HepG2 (cell line): ENCODE data around the gene BLOC1S4. TPM values are rescaled to one million over a fixed set of nuclear protein-coding genes. Genes with fewer than 3 reads are reported as not detected.

Source experiments
- PPARG ChIP-seq: conservative IDR thresholded peaks from 2 replicates; pipeline ENCODE4 v1.6.1; 2016; ENCODE audit warnings: missing biosample characterization, missing genetic modification reagents
- SP4 ChIP-seq: sonication (generic); formaldehyde crosslinking; IDR thresholded peaks from 2 replicates; pipeline ENCODE4 v1.8.1; 2023; ENCODE audit warnings: mild to moderate bottlenecking, missing genetic modification reagents
- SPEN ChIP-seq: sonication (generic); formaldehyde crosslinking; IDR thresholded peaks from 2 replicates; pipeline ENCODE4 v1.5.1; 2020; ENCODE audit warnings: low read depth, mild to moderate bottlenecking, missing genetic modification reagents
- TBL1XR1 ChIP-seq: fragments of 150-350 bp; IDR thresholded peaks from 2 replicates; pipeline ENCODE4 v1.6.1; 2014; ENCODE audit warnings: borderline replicate concordance, low read length; ENCODE audit not compliant: partially characterized antibody
- ZFX ChIP-seq: sonication (generic); formaldehyde crosslinking; IDR thresholded peaks from 2 replicates; pipeline ENCODE4 v1.4.0; 2020; ENCODE audit warnings: mild to moderate bottlenecking, low read depth, missing genetic modification reagents, moderate library complexity
- ZNF280D ChIP-seq: sonication (generic); formaldehyde crosslinking; IDR thresholded peaks from 2 replicates; pipeline ENCODE4 v1.5.1; 2020; ENCODE audit warnings: mild to moderate bottlenecking, missing genetic modification reagents
- ZNF407 ChIP-seq: sonication (generic); formaldehyde crosslinking; IDR thresholded peaks from one replicate; pipeline ENCODE4 v1.5.1; 2020; ENCODE audit warnings: mild to moderate bottlenecking, missing genetic modification reagents; ENCODE audit errors: not compliant biosample characterization
- ZNF468 ChIP-seq: sonication (generic); formaldehyde crosslinking; IDR thresholded peaks from 2 replicates; pipeline ENCODE4 v1.8.0; 2022; ENCODE audit warnings: mild to moderate bottlenecking, moderate library complexity, missing genetic modification reagents
- ZNF629 ChIP-seq: sonication (generic); formaldehyde crosslinking; conservative IDR thresholded peaks from 2 replicates; pipeline ENCODE4 v1.5.0; 2020; ENCODE audit warnings: missing genetic modification reagents
- ZNF639 ChIP-seq: conservative IDR thresholded peaks from 2 replicates; pipeline ENCODE4 v1.6.1; 2018; ENCODE audit warnings: missing genetic modification reagents
- ZNF660 ChIP-seq: sonication (generic); formaldehyde crosslinking; IDR thresholded peaks from 2 replicates; pipeline ENCODE4 v1.5.1; 2020; ENCODE audit warnings: mild to moderate bottlenecking, low read depth, missing genetic modification reagents, borderline replicate concordance
- ZNF678 ChIP-seq: sonication (generic); formaldehyde crosslinking; IDR thresholded peaks from 2 replicates; pipeline ENCODE4 v1.4.0; 2020; ENCODE audit warnings: mild to moderate bottlenecking, missing genetic modification reagents
- polyA plus RNA-seq, 8 experiments: library from polyadenylated mRNA; depleted of rRNA in 3 of 8; stranded (reverse) in 7 of 8; unstranded in 1 of 8; fragments of >200 nt; fragmentation: Illumina TruSeq in 4 of 8; extraction: Trizol in 4 of 8; gene quantifications; 2 replicates each; pipeline versions ENCODE4 v1.2.1 to v1.2.3, GENCODE V29; 2011 to 2016; ENCODE audit warnings: low read depth in 4 of 8, missing spikeins in 1 of 8, mixed read lengths in 1 of 8; ENCODE audit not compliant: insufficient read depth in 1 of 8
- total RNA-seq, 5 experiments: library from RNA; depleted of rRNA; stranded (reverse); fragments of >200 nt; fragmentation: Illumina TruSeq; extraction: Trizol; gene quantifications; 2 replicates each; pipeline ENCODE4 v1.2.3, GENCODE V29; 2016; ENCODE audit warnings: low read depth in 1 of 5
- TF ChIP-seq, protein P1 (sequence below): fragments of 450-650 bp; IDR thresholded peaks from 2 replicates; pipeline ENCODE4 v1.6.1; 2016

BLOC1S4 gene
- total and polyA plus RNA-seq, 2 of the 13 experiments (the other 11 are each of a cell fraction or from before 2014, with no cell fraction given): 15.5 to 20.9 TPM

DNA sequence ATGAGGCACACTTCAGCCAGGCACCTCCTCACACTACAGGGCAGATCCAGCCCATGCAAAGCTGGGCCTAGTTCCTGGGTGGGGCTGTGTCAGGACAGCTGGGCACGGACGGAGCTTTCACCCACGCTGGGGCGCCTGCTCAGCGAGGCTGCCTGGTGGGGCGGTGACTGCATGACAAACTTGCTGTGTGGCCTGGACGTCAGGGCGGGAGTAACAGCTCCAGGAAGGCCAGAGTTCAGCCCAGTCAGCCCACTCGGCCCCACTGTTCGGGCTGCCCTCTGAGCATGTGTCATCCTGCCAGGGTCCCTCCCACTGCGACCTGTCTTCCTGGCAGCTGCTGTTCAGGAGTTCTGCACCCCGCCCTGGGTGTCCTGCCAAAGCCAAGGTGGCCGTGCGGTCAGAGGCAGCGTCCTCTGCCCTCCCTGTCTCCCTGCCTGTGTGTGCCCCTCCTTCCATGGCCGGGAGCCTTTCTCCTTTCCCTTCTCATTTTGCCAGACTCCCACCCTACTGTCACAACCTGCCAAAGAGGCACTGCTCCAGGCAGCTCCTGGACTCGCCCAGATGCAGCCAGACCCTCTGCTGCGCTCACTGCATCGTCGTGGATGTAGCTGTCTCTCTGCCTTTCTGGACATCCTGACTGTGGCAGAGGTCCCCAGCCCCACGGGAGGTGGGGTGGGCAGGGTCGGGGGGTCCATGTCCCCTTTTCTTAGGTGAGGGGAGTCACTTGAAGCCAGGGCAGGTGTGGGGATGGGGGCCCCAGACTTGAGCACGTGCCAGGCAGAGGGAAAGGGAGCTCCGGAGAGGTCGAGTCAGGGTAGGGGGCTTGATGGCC, 33.6 kb downstream of the BLOC1S4 start (continued):
- TF ChIP-seq ZNF468 (CRISPR knock-in tag) (no peak), ZNF280D (CRISPR knock-in tag) (peak; percentile 48; the same call in 1 of the 2 replicates), SPEN (CRISPR knock-in tag) (peak; percentile 91), PPARG (CRISPR knock-in tag) (peak; percentile 79), ZNF629 (CRISPR knock-in tag) (peak; percentile 44; the same call in 1 of the 2 replicates), SP4 (CRISPR knock-in tag) (0 out of 2 replicates have a peak, but pooled peaks have one; percentile 54), ZNF407 (CRISPR knock-in tag) (no peak), ZNF678 (CRISPR knock-in tag) (no peak), ZNF660 (no peak), ZNF639 (CRISPR knock-in tag) (no peak; the same call in 1 of the 2 replicates), TBL1XR1 (peak; percentile 54), ZFX (CRISPR knock-in tag) (peak; percentile 91)
- TF ChIP-seq, protein P1, sequence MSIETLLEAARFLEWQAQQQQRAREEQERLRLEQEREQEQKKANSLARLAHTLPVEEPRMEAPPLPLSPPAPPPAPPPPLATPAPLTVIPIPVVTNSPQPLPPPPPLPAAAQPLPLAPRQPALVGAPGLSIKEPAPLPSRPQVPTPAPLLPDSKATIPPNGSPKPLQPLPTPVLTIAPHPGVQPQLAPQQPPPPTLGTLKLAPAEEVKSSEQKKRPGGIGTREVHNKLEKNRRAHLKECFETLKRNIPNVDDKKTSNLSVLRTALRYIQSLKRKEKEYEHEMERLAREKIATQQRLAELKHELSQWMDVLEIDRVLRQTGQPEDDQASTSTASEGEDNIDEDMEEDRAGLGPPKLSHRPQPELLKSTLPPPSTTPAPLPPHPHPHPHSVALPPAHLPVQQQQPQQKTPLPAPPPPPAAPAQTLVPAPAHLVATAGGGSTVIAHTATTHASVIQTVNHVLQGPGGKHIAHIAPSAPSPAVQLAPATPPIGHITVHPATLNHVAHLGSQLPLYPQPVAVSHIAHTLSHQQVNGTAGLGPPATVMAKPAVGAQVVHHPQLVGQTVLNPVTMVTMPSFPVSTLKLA: peak; percentile 55; the same call in 1 of the 2 replicates
